ENCODE results near the gene KIF26B.

KIF26B gene

DNA sequence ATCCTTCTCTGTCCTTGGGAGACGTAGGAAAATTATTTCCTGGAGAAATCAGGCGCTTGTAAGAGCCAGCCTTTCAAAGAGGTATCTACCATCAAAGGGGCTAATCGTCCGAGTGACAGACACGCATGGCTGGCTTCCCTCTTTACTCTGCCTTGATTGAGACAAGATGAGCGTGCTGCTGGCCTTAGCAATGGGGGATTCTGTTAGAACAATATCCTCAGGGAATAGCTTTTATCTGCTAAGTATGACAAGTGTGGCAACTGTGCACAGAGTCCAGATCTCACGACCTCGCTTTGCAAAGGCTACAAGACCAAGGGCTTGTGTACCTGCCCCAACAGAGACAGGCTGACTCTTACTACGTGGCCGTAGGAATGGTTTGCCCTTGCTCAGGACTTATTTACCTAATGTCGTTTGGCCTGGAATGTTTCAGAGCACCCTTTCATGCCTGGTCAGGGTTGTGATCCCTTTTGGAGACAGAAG lies 417.1 kb downstream of the KIF26B start:
- no peaks in the 10 kb centered on the region for H3F3A ChIP-seq (ENCODE audit: insufficient read depth, low read length)
- H3K4me2 ChIP-seq (ENCODE audit: low read length), result no peak overlapping the region
- H3K27me3 ChIP-seq (ENCODE audit: insufficient read depth, low read length), result 0 out of 2 replicates have a peak, but pooled peaks cover 5% of the 10 kb centered on the region
- H3K9ac ChIP-seq (ENCODE audit: low read length), result no peak overlapping the region
- no peak overlapping the region for H2AFZ ChIP-seq (ENCODE audit: low read length)
- no peaks in the 10 kb centered on the region for H3K9me2 ChIP-seq (ENCODE audit: low read depth, low read length)
- H3K79me2 ChIP-seq (ENCODE audit: insufficient read depth, low read length), result no peaks in the 10 kb centered on the region
- TF ChIP-seq EZH2 (IDR thresholded peaks at IDR 0.05; ENCODE audit: borderline replicate concordance, low read length), result no peak
- TF ChIP-seq, protein P1, sequence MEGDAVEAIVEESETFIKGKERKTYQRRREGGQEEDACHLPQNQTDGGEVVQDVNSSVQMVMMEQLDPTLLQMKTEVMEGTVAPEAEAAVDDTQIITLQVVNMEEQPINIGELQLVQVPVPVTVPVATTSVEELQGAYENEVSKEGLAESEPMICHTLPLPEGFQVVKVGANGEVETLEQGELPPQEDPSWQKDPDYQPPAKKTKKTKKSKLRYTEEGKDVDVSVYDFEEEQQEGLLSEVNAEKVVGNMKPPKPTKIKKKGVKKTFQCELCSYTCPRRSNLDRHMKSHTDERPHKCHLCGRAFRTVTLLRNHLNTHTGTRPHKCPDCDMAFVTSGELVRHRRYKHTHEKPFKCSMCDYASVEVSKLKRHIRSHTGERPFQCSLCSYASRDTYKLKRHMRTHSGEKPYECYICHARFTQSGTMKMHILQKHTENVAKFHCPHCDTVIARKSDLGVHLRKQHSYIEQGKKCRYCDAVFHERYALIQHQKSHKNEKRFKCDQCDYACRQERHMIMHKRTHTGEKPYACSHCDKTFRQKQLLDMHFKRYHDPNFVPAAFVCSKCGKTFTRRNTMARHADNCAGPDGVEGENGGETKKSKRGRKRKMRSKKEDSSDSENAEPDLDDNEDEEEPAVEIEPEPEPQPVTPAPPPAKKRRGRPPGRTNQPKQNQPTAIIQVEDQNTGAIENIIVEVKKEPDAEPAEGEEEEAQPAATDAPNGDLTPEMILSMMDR (IDR thresholded peaks at IDR 0.05; ENCODE audit: low read length), result no peak
- H3K4me1 ChIP-seq (ENCODE audit: insufficient read depth, low read length, severe bottlenecking), result no peaks in the 10 kb centered on the region
- H3K27ac ChIP-seq (ENCODE audit: low read depth, low read length, poor library complexity, severe bottlenecking), result no peak overlapping the region
- no peaks in the 10 kb centered on the region for H3K36me3 ChIP-seq (ENCODE audit: insufficient read depth, low read length)
- no peak overlapping the region for H3K4me3 ChIP-seq (ENCODE audit: low read depth, low read length, poor library complexity, severe bottlenecking)
- no peaks in the 10 kb centered on the region for H4K20me1 ChIP-seq (ENCODE audit: insufficient read depth, low read length)
- H3K9me3 ChIP-seq (ENCODE audit: low read length), result no peaks in the 10 kb centered on the region

DNA sequence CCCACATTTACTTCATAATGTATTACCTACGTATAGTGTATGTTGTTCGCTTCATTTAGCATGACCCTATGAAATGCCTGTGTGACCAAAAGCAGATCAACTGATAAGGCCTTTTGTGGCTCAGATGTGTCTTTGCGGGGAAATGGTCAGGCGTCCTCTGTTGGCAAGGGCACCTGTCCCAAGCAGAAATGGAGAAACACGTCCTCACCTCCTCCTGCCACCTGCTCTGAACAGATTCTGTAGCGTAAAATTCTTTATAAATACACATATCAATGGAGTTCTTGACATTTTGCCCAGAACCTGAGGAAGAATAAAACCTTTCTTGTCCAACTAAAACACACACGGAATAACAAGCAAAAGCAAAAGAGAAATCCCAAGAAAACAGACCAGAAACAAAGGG lies 417.9 kb downstream of the KIF26B start:
- H3K4me1 ChIP-seq (ENCODE audit: insufficient read depth, low read length, severe bottlenecking), result no peaks in the 10 kb centered on the region
- no peaks in the 10 kb centered on the region for H4K20me1 ChIP-seq (ENCODE audit: insufficient read depth, low read length)
- no peak overlapping the region for H3K9ac ChIP-seq (ENCODE audit: low read length)
- H3K27me3 ChIP-seq (ENCODE audit: insufficient read depth, low read length), result 0 out of 2 replicates have a peak, but pooled peaks cover 5% of the 10 kb centered on the region
- no peaks in the 10 kb centered on the region for H3K79me2 ChIP-seq (ENCODE audit: insufficient read depth, low read length)
- no peak overlapping the region for H3K27ac ChIP-seq (ENCODE audit: low read depth, low read length, poor library complexity, severe bottlenecking)
- no peak overlapping the region for H3K4me2 ChIP-seq (ENCODE audit: low read length)
- H3K9me3 ChIP-seq (ENCODE audit: low read length), result no peaks in the 10 kb centered on the region
- H3F3A ChIP-seq (ENCODE audit: insufficient read depth, low read length), result no peaks in the 10 kb centered on the region
- H3K36me3 ChIP-seq (ENCODE audit: insufficient read depth, low read length), result no peaks in the 10 kb centered on the region
- no peaks in the 10 kb centered on the region for H3K9me2 ChIP-seq (ENCODE audit: low read depth, low read length)
- no peak overlapping the region for H3K4me3 ChIP-seq (ENCODE audit: low read depth, low read length, poor library complexity, severe bottlenecking)
- TF ChIP-seq, protein P1 (IDR thresholded peaks at IDR 0.05; ENCODE audit: low read length), result no peak
- no peak for TF ChIP-seq EZH2 (IDR thresholded peaks at IDR 0.05; ENCODE audit: borderline replicate concordance, low read length)
- no peak overlapping the region for H2AFZ ChIP-seq (ENCODE audit: low read length)

DNA sequence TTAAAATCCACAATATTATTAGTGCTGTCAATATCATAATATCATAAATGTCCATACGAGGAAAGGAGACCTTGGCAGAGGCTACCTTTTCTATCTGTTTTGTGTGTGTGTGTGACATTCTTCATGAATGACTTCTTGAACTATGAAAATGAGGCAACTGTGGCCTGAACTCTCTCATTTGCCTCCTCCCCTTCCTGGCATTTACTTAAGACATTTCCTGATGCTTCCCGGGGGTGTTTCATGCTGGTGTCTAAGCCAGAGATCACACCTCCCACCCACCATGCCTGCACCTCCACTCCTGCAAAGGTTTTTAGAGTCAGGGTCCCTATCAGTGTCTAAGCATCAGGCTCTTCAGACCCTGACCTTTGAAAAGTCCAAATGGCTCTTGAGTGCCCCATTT lies 420.9 kb downstream of the KIF26B start:
- H3K9me3 ChIP-seq (ENCODE audit: low read length), result no peaks in the 10 kb centered on the region
- no peaks in the 10 kb centered on the region for H3F3A ChIP-seq (ENCODE audit: insufficient read depth, low read length)
- no peak overlapping the region for H3K4me3 ChIP-seq (ENCODE audit: low read depth, low read length, poor library complexity, severe bottlenecking)
- H3K27ac ChIP-seq (ENCODE audit: low read depth, low read length, poor library complexity, severe bottlenecking), result no peak overlapping the region
- H3K4me1 ChIP-seq (ENCODE audit: insufficient read depth, low read length, severe bottlenecking), result no peaks in the 10 kb centered on the region
- H3K9me2 ChIP-seq (ENCODE audit: low read depth, low read length), result no peaks in the 10 kb centered on the region
- no peak overlapping the region for H3K9ac ChIP-seq (ENCODE audit: low read length)
- no peak for TF ChIP-seq EZH2 (IDR thresholded peaks at IDR 0.05; ENCODE audit: borderline replicate concordance, low read length)
- TF ChIP-seq, protein P1 (IDR thresholded peaks at IDR 0.05; ENCODE audit: low read length), result no peak
- H3K4me2 ChIP-seq (ENCODE audit: low read length), result no peak overlapping the region
- no peaks in the 10 kb centered on the region for H3K36me3 ChIP-seq (ENCODE audit: insufficient read depth, low read length)
- H3K27me3 ChIP-seq (ENCODE audit: insufficient read depth, low read length), result 0 out of 2 replicates have a peak, but pooled peaks cover 5% of the 10 kb centered on the region
- no peaks in the 10 kb centered on the region for H3K79me2 ChIP-seq (ENCODE audit: insufficient read depth, low read length)
- no peak overlapping the region for H2AFZ ChIP-seq (ENCODE audit: low read length)
- no peaks in the 10 kb centered on the region for H4K20me1 ChIP-seq (ENCODE audit: insufficient read depth, low read length)
